HCT116 (cell line): ENCODE results near the gene RBM20. TPM values are rescaled to one million over a fixed set of nuclear protein-coding genes. Genes with fewer than 3 reads are reported as not detected.

Experiments
- ATAC-seq: fragments of 200-7000 bp; cut with Tn5 transposase; 2 replicates; pipeline ENCODE4 v1.9.1; 2020; ENCODE audit warnings: mild to moderate bottlenecking, moderate library complexity
- BruUV-seq: library from RNA; stranded (reverse); fragments of 400-500 nt; replicated peaks from 2 replicates; lab custom pipeline; 2021; lab: Mats Ljungman, UMichigan
- CTCF ChIA-PET: fragments of 300-600 bp; sonication (Branson Sonifier 250); formaldehyde crosslinking; loops from one replicate; lab custom pipeline; 2021; ENCODE audit warnings: antibody characterized with exemption; lab: Charles Lee
- POLR2A ChIA-PET: fragments of 300-600, 350-600 bp; sonication (Branson Sonifier 250); formaldehyde crosslinking; loops from one replicate; lab custom pipeline; 2021; ENCODE audit warnings: antibody characterized with exemption; lab: Charles Lee
- RAD21 ChIA-PET, 2 experiments: fragments of 300-600 bp; sonication (Branson Sonifier 250); formaldehyde crosslinking; loops; one replicate each; lab custom pipeline; 2023; ENCODE audit warnings: low total read pairs in 2 of 2; ENCODE audit not compliant: uncharacterized antibody in 2 of 2, unreplicated experiment in 2 of 2, low non-redundant PET in 1 of 2; lab: Charles Lee
- DNase-seq: peaks from one replicate; pipeline ENCODE4 v3.0.0-alpha.2; 2010; ENCODE audit warnings: low read depth, low spot score
- H2AFZ ChIP-seq: fragments of 200-600 bp; shearing (Covaris generic), sonication (generic); 2 replicates; pipeline ENCODE4 v1.6.1; 2017; ENCODE audit warnings: low read depth, mixed run types, mixed read lengths, antibody characterized with exemption, low read length; ENCODE audit not compliant: poor library complexity, severe bottlenecking
- H3K27ac ChIP-seq: 2 replicates; pipeline ENCODE4 v1.5.1; 2012; ENCODE audit warnings: low read depth, low read length
- H3K27me3 ChIP-seq: fragments of 200-600 bp; sonication (generic); 2 replicates; pipeline ENCODE4 v1.6.1; 2016; ENCODE audit warnings: mixed run types, low read length, mixed read lengths; ENCODE audit not compliant: insufficient read depth
- H3K36me3 ChIP-seq, 2 experiments: fragments of 200-500 bp in 1 of 2; fragments of 200-600 bp in 1 of 2; sonication (Bioruptor generic) in 1 of 2; sonication (generic) in 1 of 2; 2 replicates each; pipeline versions ENCODE4 v1.5.1 to v1.6.1; 2014 to 2016; ENCODE audit warnings: low read length in 2 of 2, inconsistent platforms in 1 of 2, mixed read lengths in 1 of 2, mixed run types in 1 of 2; ENCODE audit not compliant: insufficient read depth in 2 of 2, control insufficient read depth in 1 of 2
- H3K4me1 ChIP-seq, 2 experiments: fragments of 200-600 bp in 1 of 2; sonication (generic) in 1 of 2; 2 replicates each; pipeline versions ENCODE4 v1.5.1 to v1.6.1; 2012 to 2017; ENCODE audit warnings: low read length in 2 of 2, inconsistent platforms in 1 of 2, mild to moderate bottlenecking in 1 of 2, mixed read lengths in 1 of 2, mixed run types in 1 of 2, moderate library complexity in 1 of 2; ENCODE audit not compliant: insufficient read depth in 2 of 2, control insufficient read depth in 1 of 2
- H3K4me2 ChIP-seq: fragments of 200-600 bp; sonication (generic); 2 replicates; pipeline ENCODE4 v1.6.1; 2017; ENCODE audit warnings: mixed run types, low read length, mixed read lengths
- H3K4me3 ChIP-seq, 2 experiments: fragments of 200-600 bp in 1 of 2; sonication (generic) in 1 of 2; replicated peaks in 1 of 2; 2 replicates each; pipeline ENCODE4 v1.5.1; 2011 to 2016; ENCODE audit warnings: low read length in 2 of 2, control low read depth in 1 of 2, low read depth in 1 of 2, mild to moderate bottlenecking in 1 of 2, mixed read lengths in 1 of 2, mixed run types in 1 of 2
- H3K79me2 ChIP-seq: fragments of 200-600 bp; sonication (generic); 2 replicates; pipeline ENCODE4 v1.6.1; 2017; ENCODE audit warnings: mild to moderate bottlenecking, mixed run types, low read length, moderate library complexity, mixed read lengths; ENCODE audit not compliant: insufficient read depth
- H3K9ac ChIP-seq: fragments of 200-600 bp; sonication (generic); 2 replicates; pipeline ENCODE4 v1.6.1; 2016; ENCODE audit warnings: low read length, mixed read lengths
- H3K9me2 ChIP-seq: fragments of 200-600 bp; sonication (generic), shearing (Covaris generic); 2 replicates; pipeline ENCODE4 v1.6.1; 2017; ENCODE audit warnings: mixed run types, mild to moderate bottlenecking, moderate library complexity; ENCODE audit not compliant: insufficient read depth
- H3K9me3 ChIP-seq, 2 experiments: fragments of 200-500 bp in 1 of 2; fragments of 200-600 bp in 1 of 2; sonication (Bioruptor generic) in 1 of 2; sonication (generic) in 1 of 2; 2 replicates each; pipeline ENCODE4 v1.6.1; 2014 to 2017; ENCODE audit warnings: low read length in 2 of 2, mixed read lengths in 2 of 2, inconsistent platforms in 1 of 2, low read depth in 1 of 2, mild to moderate bottlenecking in 1 of 2, mixed run types in 1 of 2, moderate library complexity in 1 of 2; ENCODE audit not compliant: control insufficient read depth in 1 of 2, insufficient read depth in 1 of 2
- H4K20me1 ChIP-seq: fragments of 200-600 bp; sonication (generic), shearing (Covaris generic); 2 replicates; pipeline ENCODE4 v1.6.1; 2017; ENCODE audit warnings: mixed run types, mild to moderate bottlenecking, moderate library complexity; ENCODE audit not compliant: insufficient read depth
- CBX3 ChIP-seq: IDR thresholded peaks from 2 replicates; pipeline ENCODE4 v1.6.1; 2012; ENCODE audit warnings: low read depth
- EGR1 ChIP-seq: IDR thresholded peaks from 2 replicates; pipeline ENCODE4 v1.6.1; 2012; ENCODE audit warnings: low read depth
- ELF1 ChIP-seq: IDR thresholded peaks from 2 replicates; pipeline ENCODE4 v1.6.1; 2012; ENCODE audit warnings: low read depth, borderline replicate concordance
- EZH2phosphoT487 ChIP-seq: fragments of 200-600 bp; IDR thresholded peaks from 2 replicates; pipeline ENCODE4 v1.6.1; 2018; ENCODE audit warnings: antibody characterized with exemption, borderline replicate concordance
- FOSL1 ChIP-seq: IDR thresholded peaks from 2 replicates; pipeline ENCODE4 v1.6.1; 2012; ENCODE audit warnings: low read depth
- JUND ChIP-seq: IDR thresholded peaks from 2 replicates; pipeline ENCODE4 v1.6.1; 2012
- POLR2AphosphoS5 ChIP-seq: IDR thresholded peaks from 2 replicates; pipeline ENCODE4 v1.6.1; 2011; ENCODE audit warnings: mild to moderate bottlenecking, low read depth, low read length, moderate library complexity
- RAD21 ChIP-seq: IDR thresholded peaks from 2 replicates; pipeline ENCODE4 v1.6.1; 2012; ENCODE audit warnings: low read depth, mild to moderate bottlenecking
- SIN3A ChIP-seq: IDR thresholded peaks from 2 replicates; pipeline ENCODE4 v1.6.1; 2012; ENCODE audit warnings: low read depth
- SP1 ChIP-seq: IDR thresholded peaks from 2 replicates; pipeline ENCODE4 v1.6.1; 2012; ENCODE audit warnings: low read depth
- SRF ChIP-seq: IDR thresholded peaks from 2 replicates; pipeline ENCODE4 v1.6.1; 2012; ENCODE audit warnings: low read depth
- TCF7L2 ChIP-seq: IDR thresholded peaks from 2 replicates; pipeline ENCODE4 v1.7.0; 2011; ENCODE audit warnings: borderline replicate concordance, inconsistent platforms; ENCODE audit not compliant: insufficient read depth, insufficient read length; ENCODE audit errors: extremely low read depth
- YY1 ChIP-seq: IDR thresholded peaks from 2 replicates; pipeline ENCODE4 v1.6.1; 2011; ENCODE audit warnings: low read length, low read depth, moderate library complexity, mild to moderate bottlenecking; ENCODE audit not compliant: insufficient replicate concordance; ENCODE audit errors: extremely low read depth
- ZFX ChIP-seq: fragments of 450-650 bp; IDR thresholded peaks from 2 replicates; pipeline ENCODE4 v1.6.1; 2017
- ZNF274 ChIP-seq: fragments of 200-500 bp; sonication (Bioruptor generic); IDR thresholded peaks from 2 replicates; pipeline ENCODE4 v1.6.1; 2014; ENCODE audit warnings: mild to moderate bottlenecking, low read depth, low read length, inconsistent platforms
- intact Hi-C: fragments of 100-400 bp; cut with micrococcal nuclease; formaldehyde crosslinking; loops from 2 replicates; pipeline ENCODE4 v1.10.0; 2022
- total RNA-seq: library from RNA; stranded (reverse); gene quantifications from one replicate; pipeline ENCODE4 v1.2.1, GENCODE V29; 2021; ENCODE audit not compliant: unreplicated experiment
- TF ChIP-seq, protein P1 (sequence below): IDR thresholded peaks from 2 replicates; pipeline ENCODE4 v1.6.1; 2011; ENCODE audit warnings: mild to moderate bottlenecking, low read length, moderate library complexity; ENCODE audit not compliant: insufficient replicate concordance; ENCODE audit errors: extremely low read depth
- TF ChIP-seq, protein P2 (sequence below): IDR thresholded peaks from 2 replicates; pipeline ENCODE4 v1.6.1; 2012
- TF ChIP-seq, protein P3 (sequence below), 3 experiments: fragments of 200-600 bp in 1 of 3; sonication (generic) in 1 of 3; IDR thresholded peaks in 2 of 3; conservative IDR thresholded peaks in 1 of 3; 2 replicates each; pipeline ENCODE4 v1.5.1; 2012 to 2017; ENCODE audit warnings: low read depth in 2 of 3, low read length in 2 of 3, antibody characterized with exemption in 1 of 3, borderline replicate concordance in 1 of 3, control low read depth in 1 of 3, mild to moderate bottlenecking in 1 of 3, mixed read lengths in 1 of 3, mixed run types in 1 of 3, moderate library complexity in 1 of 3; ENCODE audit not compliant: insufficient read depth in 1 of 3

Gene RBM20
- total RNA-seq, 1 experiment from 2014 or later: 2.0 TPM

DNA sequence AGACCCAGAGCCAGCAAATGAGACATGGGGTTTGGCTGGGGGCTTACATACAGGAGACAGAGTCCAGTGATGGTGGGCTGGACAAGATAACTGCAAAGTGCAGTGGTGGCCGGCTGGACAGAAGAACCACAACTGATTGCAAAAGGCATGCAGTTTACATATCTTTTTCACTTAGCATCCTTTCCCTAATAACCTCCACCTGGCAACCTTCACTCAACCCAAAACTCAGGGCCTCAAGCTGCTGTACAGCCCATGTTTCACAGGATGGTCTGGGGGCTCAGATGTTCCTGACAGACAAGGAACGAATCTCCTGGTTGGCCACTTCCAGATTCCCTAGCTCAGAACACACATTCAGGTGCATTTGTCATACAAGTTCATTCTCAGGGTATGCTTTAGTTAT lies 219.8 kb downstream of the RBM20 start:
- no peak overlapping the region for H3K9ac ChIP-seq
- no peaks in the 10 kb centered on the region for H4K20me1 ChIP-seq
- intact Hi-C loops: no loop called here
- CTCF ChIA-PET: no interaction called here
- no peak for ATAC-seq
- H3K27ac ChIP-seq: no peak overlapping the region
- no peaks in the 10 kb centered on the region for H3K79me2 ChIP-seq
- BruUV-seq: no TSS peak
- peaks cover 11 to 20% of the 10 kb centered on the region in 2 experiments for H3K4me1 ChIP-seq
- no peak overlapping the region for H2AFZ ChIP-seq
- H3K36me3 ChIP-seq: no peaks in the 10 kb centered on the region
- H3K9me3 ChIP-seq: no peaks in the 10 kb centered on the region
- H3K9me2 ChIP-seq: no peaks in the 10 kb centered on the region
- TF ChIP-seq ZNF274 (no peak), ZFX (peak; percentile 24; the same call in 1 of the 2 replicates)
- TF ChIP-seq, all 23 proteins: peak for 1
- no peak for DNase-seq
- RAD21 ChIA-PET: no interaction called here
- H3K27me3 ChIP-seq: no peaks in the 10 kb centered on the region
- H3K4me2 ChIP-seq: no peak overlapping the region
- POLR2A ChIA-PET: no interaction called here
- H3K4me3 ChIP-seq: no peak overlapping the region

- ATAC-seq (no peak), DNase-seq (no peak)
- intact Hi-C loops: no loop called here
- peaks cover 11 to 20% of the 10 kb centered on the region in 2 experiments for H3K4me1 ChIP-seq
- H3K79me2 ChIP-seq: no peaks in the 10 kb centered on the region
- no TSS peak for BruUV-seq
- ChIA-PET POLR2A (no interaction called here), RAD21 (interaction anchor here in 1 of 2 experiments (0.7 kb wide), 1 partner anchor 301 kb away, joined by 3 read pairs; no protein-coding TSS in a partner anchor), CTCF (no interaction called here)
- H3K4me3 ChIP-seq: no peak overlapping the region
- no peaks in the 10 kb centered on the region for H3K9me3 ChIP-seq
- peak overlapping the region; percentile 14; the same call in 1 of the 2 replicates for H3K4me2 ChIP-seq
- TF ChIP-seq RAD21: no peak
- TF ChIP-seq SIN3A: no peak
- no peak for TF ChIP-seq SRF
- no peak for TF ChIP-seq YY1
- TF ChIP-seq, protein P1, sequence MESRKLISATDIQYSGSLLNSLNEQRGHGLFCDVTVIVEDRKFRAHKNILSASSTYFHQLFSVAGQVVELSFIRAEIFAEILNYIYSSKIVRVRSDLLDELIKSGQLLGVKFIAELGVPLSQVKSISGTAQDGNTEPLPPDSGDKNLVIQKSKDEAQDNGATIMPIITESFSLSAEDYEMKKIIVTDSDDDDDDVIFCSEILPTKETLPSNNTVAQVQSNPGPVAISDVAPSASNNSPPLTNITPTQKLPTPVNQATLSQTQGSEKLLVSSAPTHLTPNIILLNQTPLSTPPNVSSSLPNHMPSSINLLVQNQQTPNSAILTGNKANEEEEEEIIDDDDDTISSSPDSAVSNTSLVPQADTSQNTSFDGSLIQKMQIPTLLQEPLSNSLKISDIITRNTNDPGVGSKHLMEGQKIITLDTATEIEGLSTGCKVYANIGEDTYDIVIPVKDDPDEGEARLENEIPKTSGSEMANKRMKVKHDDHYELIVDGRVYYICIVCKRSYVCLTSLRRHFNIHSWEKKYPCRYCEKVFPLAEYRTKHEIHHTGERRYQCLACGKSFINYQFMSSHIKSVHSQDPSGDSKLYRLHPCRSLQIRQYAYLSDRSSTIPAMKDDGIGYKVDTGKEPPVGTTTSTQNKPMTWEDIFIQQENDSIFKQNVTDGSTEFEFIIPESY: no peak
- TF ChIP-seq, protein P2, sequence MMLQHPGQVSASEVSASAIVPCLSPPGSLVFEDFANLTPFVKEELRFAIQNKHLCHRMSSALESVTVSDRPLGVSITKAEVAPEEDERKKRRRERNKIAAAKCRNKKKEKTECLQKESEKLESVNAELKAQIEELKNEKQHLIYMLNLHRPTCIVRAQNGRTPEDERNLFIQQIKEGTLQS: no peak
- no peak for TF ChIP-seq CBX3
- no peak for TF ChIP-seq EZH2phosphoT487
- TF ChIP-seq EGR1: no peak
- TF ChIP-seq, protein P3, sequence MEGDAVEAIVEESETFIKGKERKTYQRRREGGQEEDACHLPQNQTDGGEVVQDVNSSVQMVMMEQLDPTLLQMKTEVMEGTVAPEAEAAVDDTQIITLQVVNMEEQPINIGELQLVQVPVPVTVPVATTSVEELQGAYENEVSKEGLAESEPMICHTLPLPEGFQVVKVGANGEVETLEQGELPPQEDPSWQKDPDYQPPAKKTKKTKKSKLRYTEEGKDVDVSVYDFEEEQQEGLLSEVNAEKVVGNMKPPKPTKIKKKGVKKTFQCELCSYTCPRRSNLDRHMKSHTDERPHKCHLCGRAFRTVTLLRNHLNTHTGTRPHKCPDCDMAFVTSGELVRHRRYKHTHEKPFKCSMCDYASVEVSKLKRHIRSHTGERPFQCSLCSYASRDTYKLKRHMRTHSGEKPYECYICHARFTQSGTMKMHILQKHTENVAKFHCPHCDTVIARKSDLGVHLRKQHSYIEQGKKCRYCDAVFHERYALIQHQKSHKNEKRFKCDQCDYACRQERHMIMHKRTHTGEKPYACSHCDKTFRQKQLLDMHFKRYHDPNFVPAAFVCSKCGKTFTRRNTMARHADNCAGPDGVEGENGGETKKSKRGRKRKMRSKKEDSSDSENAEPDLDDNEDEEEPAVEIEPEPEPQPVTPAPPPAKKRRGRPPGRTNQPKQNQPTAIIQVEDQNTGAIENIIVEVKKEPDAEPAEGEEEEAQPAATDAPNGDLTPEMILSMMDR (IDR thresholded peaks at IDR 0.05 in 2 of 3, conservative IDR thresholded peaks at IDR 0.05 in 1 of 3; ENCODE audit: borderline replicate concordance in 1 of 3, insufficient read depth in 1 of 3, low read depth in 2 of 3, low read length in 2 of 3): no peak
- no peak for TF ChIP-seq POLR2AphosphoS5
- no peak for TF ChIP-seq FOSL1
- no peak for TF ChIP-seq JUND
- no peak for TF ChIP-seq SP1
- no peak for TF ChIP-seq TCF7L2
- TF ChIP-seq ELF1: no peak
- peak overlapping the region; percentile 59 for H2AFZ ChIP-seq
- H4K20me1 ChIP-seq: no peaks in the 10 kb centered on the region
- no peaks in the 10 kb centered on the region for H3K9me2 ChIP-seq
- no peaks in the 10 kb centered on the region for H3K27me3 ChIP-seq
- H3K9ac ChIP-seq: no peak overlapping the region
- no peak overlapping the region for H3K27ac ChIP-seq
- no peaks in the 10 kb centered on the region for H3K36me3 ChIP-seq
Measured at GRCh38 chr10:110864662-110865140, 220.6 kb downstream of the RBM20 start.
